HG02981 (cell line): Measurements from ENCODE around the gene WWOX.

ENCODE experiments used
- ATAC-seq: cut with Tn5 transposase; IDR thresholded peaks from one replicate; pipeline ENCODE4 v1.9.1; 2021; ENCODE audit warnings: mild to moderate bottlenecking, moderate library complexity; ENCODE audit not compliant: unreplicated experiment

The WWOX gene

DNA sequence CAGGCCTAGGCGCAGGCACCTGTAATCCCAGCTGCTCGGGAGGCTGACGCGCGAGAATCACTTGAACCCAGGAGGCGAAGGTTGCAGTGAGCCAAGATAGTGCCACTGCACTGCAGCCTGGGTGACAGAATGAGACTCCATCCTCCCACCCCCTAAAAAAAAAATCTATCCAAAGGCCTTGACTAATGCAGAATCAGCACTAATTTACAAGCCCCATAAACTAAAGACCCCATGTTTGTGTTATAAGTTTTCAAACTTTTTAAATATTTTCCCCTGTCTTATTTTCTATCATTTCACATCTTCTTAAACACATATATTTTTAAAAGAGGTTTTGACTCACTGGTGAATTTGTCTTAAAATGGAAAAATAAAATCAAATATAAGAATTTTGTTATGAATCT lies 713.1 kb downstream of the WWOX start:
- no peak for ATAC-seq

DNA sequence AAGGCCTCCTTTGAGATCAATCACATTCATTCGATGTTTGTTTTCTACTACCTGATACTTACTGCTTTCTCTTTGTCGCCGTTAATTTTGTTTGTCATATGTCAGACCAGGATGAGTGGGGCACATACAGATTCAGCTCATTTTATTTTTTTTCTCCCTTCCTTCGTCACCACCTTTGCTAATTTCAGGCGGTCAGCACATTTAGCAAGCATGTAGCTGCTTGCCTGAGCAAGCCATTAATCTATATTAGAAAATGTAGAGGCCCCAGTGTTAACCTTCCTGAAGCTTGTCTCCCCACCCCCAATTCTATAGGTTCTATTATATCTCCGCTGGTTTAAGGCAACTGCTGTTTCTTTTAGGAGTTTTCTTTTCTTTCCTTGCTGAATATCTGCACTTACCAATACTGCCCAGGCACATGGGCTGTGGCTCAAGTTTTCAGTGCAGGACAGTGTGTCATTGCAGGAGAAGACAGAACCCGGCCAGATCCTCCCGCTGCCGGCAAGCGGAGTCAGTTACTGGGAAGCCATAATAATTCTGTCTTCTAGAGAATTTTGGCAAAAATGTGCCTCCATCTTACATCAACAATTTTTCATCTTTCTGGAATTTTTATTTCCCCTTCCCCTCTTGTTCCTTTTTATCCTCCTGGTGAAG lies 714.3 kb downstream of the WWOX start:
- no peak for ATAC-seq

DNA sequence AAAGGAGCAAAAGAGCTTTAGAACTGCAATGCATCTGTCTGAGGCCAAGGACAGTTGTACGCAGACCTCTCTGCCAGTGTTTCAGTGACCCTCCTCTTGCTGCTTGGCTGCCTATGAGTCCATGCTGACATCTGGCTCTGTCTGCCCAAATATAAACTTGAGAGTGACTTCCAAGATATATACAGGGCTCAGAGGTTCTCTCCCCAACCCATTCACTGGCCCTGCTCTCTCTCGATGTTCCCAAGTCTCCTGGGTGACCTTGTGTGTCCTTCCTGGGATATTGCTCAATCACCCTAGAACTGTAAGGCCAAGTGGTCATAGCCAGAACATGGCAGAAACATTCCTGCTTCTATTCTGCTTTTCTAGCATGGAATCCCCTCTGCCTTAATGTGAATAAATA lies 716.3 kb downstream of the WWOX start:
- ATAC-seq: no peak

DNA sequence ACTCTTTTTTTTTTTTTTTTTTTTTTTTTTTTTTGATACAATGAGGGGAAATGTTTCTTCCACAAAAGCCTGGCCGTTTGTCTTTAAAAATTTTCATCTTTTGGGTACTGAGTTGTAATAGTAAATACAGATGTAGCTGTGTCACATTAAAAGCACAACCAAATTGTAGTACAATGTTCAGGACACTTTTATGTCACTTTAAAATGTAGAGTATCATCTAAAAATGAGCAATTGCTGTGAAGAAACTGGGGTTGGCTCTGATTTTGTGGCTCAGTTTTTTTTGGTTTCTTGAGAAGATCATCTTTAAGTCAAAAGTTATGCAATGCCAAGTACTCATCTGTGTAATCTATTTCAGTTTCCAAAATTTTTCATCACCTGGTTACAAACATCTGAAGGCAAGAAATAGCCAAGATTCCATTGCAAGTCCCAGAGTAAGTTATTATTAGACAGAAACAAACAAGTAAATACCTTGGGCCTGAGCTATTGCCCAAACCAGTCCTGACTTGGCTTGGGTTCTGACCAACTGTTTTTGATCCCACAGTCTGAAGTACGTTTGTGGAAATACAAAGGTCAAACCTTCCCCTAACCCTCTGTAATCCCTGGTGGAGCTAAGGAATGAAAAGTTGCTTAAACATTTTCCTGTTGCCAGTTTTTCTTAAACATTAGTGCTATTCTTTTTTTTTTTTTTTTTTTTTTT lies 717.2 kb downstream of the WWOX start:
- no peak for ATAC-seq

DNA sequence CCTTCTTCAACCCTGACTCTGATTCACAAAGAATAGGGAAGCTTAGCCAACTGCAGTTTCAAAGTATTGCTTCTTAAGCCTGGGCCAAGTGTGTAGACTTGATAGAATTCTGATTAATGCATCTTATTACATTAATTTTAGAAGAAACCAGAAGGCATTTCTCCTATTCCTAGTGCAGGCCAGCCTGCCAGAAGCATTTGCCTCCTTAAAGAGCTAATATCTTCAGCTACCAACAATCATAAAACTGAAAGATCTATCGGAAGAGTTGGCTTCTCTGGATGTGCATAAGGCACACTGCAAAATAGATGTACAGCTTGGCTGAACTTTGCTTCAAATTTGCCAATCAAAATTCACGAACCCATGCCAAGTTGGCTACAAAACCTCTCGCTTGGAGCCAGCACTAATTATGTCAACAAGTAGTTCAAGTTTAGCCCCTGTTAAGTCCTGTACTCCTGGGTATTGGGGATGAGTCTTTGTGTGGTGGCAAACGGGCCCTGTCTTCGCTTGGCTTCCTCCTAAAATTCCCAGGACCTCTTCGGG lies 717.8 kb downstream of the WWOX start:
- no peak for ATAC-seq

DNA sequence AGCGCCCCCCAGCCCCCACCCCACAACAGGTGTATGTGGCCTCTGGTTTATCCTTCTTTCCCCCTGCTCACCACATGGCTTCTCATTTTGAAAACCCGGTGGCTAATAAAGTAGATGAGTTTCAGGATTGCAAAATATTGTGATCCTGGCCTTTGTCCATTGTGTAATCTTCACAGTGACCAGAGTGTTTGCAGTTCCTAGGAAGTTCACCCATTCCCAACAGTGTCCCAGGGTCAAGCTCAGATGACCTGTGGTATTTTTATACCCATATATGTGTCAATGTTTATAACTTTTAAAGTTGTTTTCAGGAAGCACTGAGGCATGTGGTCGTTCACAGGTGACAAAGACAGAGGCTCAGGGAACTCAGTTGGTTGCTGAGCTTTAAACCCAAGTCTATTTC lies 721.9 kb downstream of the WWOX start:
- no peak for ATAC-seq

DNA sequence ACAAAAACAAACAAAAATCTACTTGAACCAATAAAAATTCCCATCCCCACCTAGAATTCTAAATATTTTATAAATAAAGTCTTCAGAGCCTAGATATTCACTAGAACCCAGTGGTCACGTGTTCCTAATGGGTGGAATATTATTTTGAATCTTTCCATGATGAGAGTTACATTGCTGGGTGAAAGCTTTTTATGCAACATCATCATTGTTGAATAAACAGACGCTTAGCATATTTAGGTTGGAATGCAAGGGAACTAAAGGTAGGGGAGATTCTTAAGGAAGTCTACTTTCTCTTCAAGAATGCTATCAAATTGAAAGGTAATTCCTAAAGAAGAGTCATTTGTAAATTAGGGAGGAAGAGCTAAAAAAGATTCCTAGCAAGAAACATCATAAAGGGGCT lies 723.1 kb downstream of the WWOX start:
- no peak for ATAC-seq

DNA sequence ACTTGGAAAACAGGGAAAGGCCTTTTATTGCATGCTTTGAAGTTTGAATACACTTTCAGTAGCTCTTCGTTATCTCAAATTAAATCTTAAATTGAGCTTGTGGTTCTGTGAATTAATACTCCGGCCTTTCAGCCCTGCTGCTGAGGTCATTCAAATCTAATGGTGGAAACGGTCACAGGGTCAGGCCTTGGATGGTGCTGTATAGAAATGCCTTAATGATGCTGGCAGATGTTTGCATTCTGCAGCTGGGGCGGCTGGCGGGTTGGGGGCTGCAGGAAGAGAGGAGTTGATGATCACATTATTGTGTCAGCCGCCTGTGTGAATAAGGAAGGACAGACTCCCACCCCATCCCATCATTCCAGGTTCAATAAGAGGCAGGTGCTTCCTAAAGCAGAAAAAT lies 723.6 kb downstream of the WWOX start:
- no peak for ATAC-seq

DNA sequence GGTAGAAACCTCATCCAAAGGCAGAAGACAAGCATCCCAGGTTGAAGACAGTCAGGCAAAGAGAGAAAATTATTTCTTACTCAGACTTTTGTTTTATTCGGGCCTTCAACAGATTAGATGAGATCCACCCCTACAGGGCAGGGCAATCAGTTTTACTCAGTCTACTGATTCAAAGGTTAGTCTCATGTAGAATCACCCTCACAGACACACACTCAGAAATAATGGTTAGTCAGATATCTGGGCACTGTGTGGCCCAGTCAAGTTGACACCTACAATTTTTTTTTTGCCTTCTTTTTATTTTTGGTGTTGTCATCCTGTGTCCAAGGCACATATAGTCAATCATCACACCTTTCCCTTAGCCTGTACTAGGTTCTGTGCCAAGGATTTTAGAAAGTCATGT lies 729.8 kb downstream of the WWOX start:
- ATAC-seq: no peak

DNA sequence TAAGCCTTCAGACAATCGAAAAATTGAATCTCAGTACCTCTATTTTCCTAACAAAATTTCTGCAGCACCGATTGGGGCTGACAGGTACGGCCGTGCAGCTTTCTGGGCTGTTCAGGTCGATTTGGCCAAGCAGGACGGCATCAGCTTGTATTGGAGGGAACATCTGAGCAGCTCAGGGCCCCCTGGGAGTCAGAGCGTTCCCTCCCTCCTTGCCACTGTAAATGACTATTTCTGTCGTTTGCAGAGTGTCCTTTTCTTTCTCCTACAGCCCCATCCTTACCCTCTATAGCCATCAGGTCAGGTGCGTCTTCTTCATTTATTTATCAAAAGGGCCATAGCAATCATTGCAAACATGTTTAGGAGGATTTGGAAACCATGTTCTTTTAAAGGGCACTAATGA lies 731.1 kb downstream of the WWOX start:
- no peak for ATAC-seq

DNA sequence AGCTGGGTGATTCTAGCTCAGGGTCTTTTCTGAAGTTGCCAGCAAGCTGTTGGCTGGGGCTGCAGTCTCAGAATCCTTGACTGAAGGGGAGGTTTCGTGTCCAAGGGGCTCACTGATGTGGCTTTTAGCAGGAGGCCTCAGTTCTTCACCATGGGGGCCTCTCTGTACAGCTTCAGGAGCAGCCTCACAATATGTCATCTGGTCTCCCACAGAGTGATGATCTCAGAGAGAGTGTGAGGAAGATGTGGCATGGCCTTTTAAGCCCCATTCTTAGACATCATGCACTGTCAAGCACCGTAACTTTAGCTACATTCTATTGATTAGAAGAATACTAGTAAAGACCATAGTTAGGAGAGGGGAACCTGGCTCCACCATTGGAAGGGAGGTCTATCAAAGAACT lies 732.6 kb downstream of the WWOX start:
- no peak for ATAC-seq

DNA sequence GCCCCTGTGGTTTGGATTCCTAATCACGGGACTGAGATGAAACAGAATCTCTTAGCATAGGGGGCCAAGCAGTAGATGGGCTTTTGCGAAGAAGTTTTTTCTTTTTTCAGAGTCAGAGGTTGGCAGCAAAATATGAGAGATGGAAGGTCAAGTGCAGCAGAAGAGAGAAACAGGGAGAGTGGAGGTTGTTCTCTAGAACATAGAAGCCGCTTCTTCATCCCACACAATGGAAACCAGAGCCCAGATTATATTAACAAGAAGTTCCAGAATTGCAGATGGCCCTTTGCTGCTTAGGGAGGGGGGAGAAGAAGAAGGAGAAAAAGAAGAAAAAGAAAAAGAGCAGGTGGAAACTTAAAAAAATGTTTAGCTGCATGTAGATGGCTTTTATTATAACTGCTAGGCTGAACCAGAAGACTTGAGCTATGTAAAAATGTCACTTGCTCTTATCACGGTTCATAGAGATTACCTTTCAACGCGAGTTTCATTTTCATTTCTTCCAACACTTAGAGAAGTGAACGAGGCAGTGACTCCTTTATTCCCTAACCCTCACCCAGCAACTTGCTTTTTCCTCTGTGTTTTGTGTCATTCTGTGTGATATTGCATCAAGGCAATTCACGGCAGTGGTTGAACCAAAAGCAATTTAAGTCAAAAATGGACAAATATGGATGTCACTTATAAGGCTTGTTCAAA lies 737.5 kb downstream of the WWOX start:
- ATAC-seq: no peak

DNA sequence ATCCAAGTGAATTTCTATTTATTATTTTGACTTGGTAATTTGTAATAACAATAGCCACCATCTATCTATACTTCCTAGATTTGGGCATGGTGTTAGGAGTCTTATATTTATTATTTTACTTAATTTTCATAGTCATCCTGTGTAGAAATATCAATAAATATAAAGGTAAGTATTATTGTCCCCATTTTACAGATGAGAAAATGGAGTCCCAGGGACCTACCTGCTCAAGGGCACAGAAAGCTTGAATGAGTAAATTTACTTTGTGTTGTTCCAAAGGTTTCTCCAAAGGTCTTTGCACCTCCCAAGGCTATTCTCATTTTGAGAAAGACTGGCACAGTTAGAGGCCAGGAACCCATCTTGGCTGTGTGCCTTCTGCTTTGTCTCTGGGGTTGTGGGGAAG lies 738.3 kb downstream of the WWOX start:
- ATAC-seq: no peak

DNA sequence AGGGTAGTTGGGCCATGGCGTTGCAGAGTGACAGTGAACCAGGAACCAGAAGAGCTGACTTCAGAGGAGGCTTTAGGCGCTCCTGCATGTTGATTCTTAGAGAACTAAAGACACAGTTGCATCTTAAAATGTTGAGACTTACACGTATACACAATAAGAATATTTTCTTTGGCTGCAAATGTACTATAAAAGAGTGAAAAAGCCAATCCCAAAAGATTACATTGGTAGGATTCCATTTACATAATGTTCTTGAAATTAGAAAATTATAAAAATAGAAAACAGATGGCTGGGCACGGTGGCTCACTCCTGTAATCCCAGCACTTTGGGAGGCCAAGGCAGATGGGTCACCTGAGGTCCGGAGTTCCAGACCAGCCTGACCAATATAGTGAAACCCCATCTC lies 738.8 kb downstream of the WWOX start:
- no peak for ATAC-seq

DNA sequence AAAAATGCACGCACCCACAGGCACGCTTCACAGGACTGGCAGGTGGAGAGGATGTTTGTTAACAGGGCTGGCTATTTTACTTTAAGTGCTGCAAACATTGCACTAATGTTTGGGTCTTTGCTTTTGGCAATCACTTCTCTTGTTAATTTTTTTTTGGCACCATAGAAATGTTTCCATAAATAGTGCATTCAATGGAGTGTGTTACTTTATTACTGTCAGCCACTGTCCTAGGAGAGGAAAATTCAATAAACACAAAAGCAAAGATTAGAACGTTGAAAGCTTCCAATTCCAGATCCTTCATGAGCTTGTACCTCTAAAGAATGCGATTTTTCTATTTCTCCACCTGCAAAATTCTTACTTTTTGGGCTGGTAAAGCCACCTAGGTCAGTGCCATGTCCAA lies 743.5 kb downstream of the WWOX start:
- ATAC-seq: no peak

DNA sequence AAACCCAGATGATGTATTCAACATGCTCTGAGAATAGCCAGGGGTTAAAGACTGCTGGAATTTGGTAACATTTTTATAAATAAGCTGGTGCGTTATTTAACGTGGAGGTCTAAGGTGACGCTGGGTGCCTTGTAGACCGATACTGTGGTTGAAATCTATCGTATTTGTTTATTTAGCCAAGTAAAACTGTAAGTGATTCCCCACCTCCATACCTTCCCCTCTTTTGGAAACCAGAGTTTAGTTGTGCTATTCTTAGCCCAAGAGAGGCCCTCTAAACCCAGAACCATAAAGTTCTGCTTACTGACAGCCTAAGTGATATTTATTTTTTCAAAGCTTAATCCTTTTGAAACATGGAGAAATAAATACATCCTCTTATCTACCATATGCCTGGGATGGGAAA lies 744.5 kb downstream of the WWOX start:
- no peak for ATAC-seq

DNA sequence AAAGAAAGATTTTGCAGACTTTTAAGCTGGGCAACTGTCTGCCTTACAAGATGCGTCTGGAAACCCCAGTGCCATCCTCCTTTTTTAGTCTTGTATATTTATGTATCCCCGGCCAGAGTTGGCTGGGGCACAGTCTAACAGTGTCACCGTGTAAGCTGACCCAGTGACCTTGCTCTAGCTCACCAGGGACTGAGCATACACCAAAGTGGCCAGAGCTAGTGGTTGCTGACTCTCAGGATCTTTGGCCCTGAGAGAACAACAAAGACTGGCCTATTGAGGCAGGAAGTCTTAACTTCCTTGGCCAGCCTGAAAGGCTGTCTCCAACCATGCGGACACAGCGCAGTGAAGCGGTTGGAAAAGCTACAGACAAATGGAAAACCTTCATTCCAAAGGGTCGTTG lies 745.2 kb downstream of the WWOX start:
- no peak for ATAC-seq

DNA sequence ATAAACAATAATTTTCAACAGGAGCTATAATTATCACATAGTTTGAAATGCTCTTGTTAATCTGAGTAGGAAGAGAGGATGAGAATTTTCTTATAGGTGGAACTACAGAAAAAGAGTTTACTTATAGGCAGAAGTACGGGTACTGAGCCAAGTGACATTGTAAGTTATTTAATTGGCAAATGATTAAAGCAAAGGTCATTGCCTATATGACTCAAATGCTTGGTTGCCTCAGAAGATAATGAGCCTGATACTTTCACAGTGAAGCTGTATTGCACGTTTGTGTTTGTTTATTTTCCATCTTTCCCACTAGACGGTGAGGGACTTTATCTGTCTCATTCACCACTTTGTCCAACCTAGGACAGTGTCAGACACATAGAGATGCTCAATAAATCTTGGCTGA lies 751.8 kb downstream of the WWOX start:
- ATAC-seq: no peak

DNA sequence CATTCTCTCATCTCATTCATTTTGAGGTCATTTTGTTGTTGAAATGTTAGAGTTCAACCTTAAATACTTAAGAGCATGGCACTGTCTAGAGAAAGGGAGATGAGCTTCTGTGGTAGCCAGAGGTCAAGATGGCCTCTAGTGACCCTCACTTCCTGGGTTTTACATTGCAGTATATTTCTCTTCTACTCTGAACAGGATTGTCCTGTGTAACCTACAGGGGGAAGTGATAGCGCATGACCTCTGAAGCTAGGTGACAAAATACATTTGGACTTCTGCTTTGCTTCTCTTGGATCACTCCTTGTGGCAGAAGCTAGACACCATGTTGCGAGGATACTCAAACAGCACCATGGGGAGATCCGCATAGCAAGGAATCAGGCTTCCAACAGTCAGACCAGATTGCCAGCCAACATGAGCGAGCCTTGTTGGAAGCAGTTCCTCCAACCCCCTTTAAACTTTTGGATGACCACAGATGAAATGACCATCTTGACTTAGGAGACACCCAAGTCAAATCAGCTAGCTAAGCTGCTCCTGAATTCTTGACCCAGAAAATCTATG lies 752.7 kb downstream of the WWOX start:
- ATAC-seq: no peak

DNA sequence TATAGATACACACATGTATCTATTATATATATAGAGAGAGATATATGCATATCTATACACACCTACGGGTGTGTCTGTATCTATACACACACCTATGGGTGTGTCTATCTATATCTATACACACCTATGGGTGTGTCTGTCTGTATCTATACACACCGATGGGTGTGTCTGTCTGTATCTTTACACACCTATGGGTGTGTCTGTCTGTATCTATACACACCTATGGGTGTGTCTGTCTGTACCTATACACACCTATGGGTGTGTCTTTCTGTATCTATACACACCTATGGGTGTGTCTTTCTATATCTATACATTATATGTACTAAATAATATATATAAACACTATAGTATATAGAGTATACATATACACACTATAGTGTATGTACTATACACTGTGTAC lies 762.6 kb downstream of the WWOX start:
- no peak for ATAC-seq

DNA sequence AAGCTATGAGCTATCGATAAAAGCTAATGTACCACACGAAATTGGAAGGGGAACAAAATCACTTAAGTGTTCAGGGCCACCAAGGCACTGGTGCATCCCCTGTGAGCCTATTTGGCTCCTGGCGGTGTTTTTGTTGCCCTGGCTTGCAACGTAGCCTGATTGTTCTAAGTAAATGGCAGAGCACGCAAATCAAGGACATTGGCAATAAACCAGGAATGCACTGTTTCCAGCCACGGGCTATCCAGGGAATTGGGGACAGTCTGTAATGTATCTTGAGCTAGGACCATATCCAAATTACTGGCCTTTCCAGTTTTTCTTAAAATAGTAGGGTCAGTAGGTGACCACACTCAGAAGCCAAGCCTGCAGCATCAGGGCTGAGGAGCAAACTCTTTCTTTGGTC lies 767.1 kb downstream of the WWOX start:
- no peak for ATAC-seq

DNA sequence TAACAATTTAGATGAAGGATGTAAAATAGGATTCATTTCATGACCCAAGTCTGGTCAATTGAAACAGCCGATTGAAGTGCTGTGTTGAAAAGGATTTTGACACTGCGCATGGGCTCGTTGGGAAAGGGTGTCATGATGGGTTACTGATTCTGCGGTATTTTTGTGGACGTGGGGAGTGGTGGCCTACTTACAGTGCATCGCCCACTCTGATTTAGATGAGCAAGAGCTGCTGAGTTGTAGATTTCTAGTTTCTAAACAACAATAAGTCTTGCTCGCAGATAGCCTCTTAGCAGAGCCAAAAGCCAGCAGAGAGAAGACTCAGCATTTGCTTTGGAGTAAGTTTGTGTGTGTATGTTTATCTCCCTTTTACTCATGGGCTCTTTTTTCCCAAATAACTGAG lies 770.0 kb downstream of the WWOX start:
- ATAC-seq: no peak
